H9 (cell line): Measurements from ENCODE around the gene CACNB4. TPM values are rescaled to one million over a fixed set of nuclear protein-coding genes. Genes with fewer than 3 reads are reported as not detected.

Source experiments
- DNase-seq: peaks from one replicate; pipeline ENCODE4 v3.0.0-alpha.2; 2017
- H2AFZ ChIP-seq: one replicate; pipeline ENCODE4 v1.6.1; 2013; ENCODE audit warnings: mild to moderate bottlenecking, low read length, control low read depth, moderate library complexity
- H2AK5ac ChIP-seq: 2 replicates; pipeline ENCODE4 v1.6.1; 2013; ENCODE audit warnings: low read length, control low read depth, mixed read lengths; ENCODE audit not compliant: insufficient read length
- H2BK120ac ChIP-seq: one replicate; pipeline ENCODE4 v1.6.1; 2013; ENCODE audit warnings: low read depth, mild to moderate bottlenecking, low read length, control low read depth, inconsistent platforms; ENCODE audit not compliant: poor library complexity, severe bottlenecking
- H2BK12ac ChIP-seq: 2 replicates; pipeline ENCODE4 v1.6.1; 2013; ENCODE audit warnings: low read length, control low read depth, mixed read lengths, low read depth; ENCODE audit not compliant: insufficient read length
- H2BK15ac ChIP-seq: 2 replicates; pipeline ENCODE4 v1.6.1; 2013; ENCODE audit warnings: low read depth, low read length, control low read depth
- H2BK20ac ChIP-seq: one replicate; pipeline ENCODE4 v1.6.1; 2013; ENCODE audit warnings: low read depth, mild to moderate bottlenecking, low read length, control low read depth, inconsistent platforms; ENCODE audit not compliant: poor library complexity, severe bottlenecking
- H2BK5ac ChIP-seq: 2 replicates; pipeline ENCODE4 v1.6.1; 2013; ENCODE audit warnings: low read length, control low read depth, mixed read lengths; ENCODE audit not compliant: insufficient read length
- H3K14ac ChIP-seq: 2 replicates; pipeline ENCODE4 v1.6.1; 2013; ENCODE audit warnings: low read length, control low read depth; ENCODE audit not compliant: insufficient read depth
- H3K18ac ChIP-seq: 2 replicates; pipeline ENCODE4 v1.6.1; 2013; ENCODE audit warnings: low read depth, mild to moderate bottlenecking, mixed read lengths, low read length, control low read depth; ENCODE audit not compliant: insufficient read length
- H3K23ac ChIP-seq: 2 replicates; pipeline ENCODE4 v1.6.1; 2013; ENCODE audit warnings: low read length, control low read depth, mixed read lengths, low read depth; ENCODE audit not compliant: insufficient read length
- H3K23me2 ChIP-seq: 2 replicates; pipeline ENCODE4 v1.6.1; 2013; ENCODE audit warnings: low read depth, mild to moderate bottlenecking, mixed read lengths, low read length, control low read depth; ENCODE audit not compliant: insufficient read length, poor library complexity, severe bottlenecking
- H3K27ac ChIP-seq: 2 replicates; pipeline ENCODE4 v1.5.1; 2013; ENCODE audit warnings: low read length, control low read depth, mixed read lengths, low read depth; ENCODE audit not compliant: insufficient read length
- H3K27me3 ChIP-seq: 2 replicates; pipeline ENCODE4 v1.6.1; 2013; ENCODE audit warnings: low read length, control low read depth, inconsistent platforms; ENCODE audit not compliant: insufficient read depth
- H3K4ac ChIP-seq: 2 replicates; pipeline ENCODE4 v1.6.1; 2013; ENCODE audit warnings: low read depth, mild to moderate bottlenecking, control low read depth, inconsistent platforms, low read length, moderate library complexity
- H3K4me1 ChIP-seq: 2 replicates; pipeline ENCODE4 v1.6.1; 2013; ENCODE audit warnings: low read length, control low read depth, inconsistent platforms; ENCODE audit not compliant: insufficient read depth
- H3K4me2 ChIP-seq: 2 replicates; pipeline ENCODE4 v1.6.1; 2013; ENCODE audit warnings: low read length, control low read depth, mixed read lengths; ENCODE audit not compliant: insufficient read length, insufficient read depth
- H3K56ac ChIP-seq: 2 replicates; pipeline ENCODE4 v1.6.1; 2013; ENCODE audit warnings: low read depth, mild to moderate bottlenecking, mixed read lengths, low read length, control low read depth; ENCODE audit not compliant: insufficient read length
- H3K79me1 ChIP-seq: 2 replicates; pipeline ENCODE4 v1.6.1; 2013; ENCODE audit warnings: low read depth, mild to moderate bottlenecking, moderate library complexity, low read length, control low read depth, inconsistent platforms; ENCODE audit not compliant: insufficient read depth, poor library complexity, severe bottlenecking
- H3K79me2 ChIP-seq: 2 replicates; pipeline ENCODE4 v1.6.1; 2013; ENCODE audit warnings: low read length, control low read depth, inconsistent platforms; ENCODE audit not compliant: insufficient read depth
- H3K9ac ChIP-seq: 2 replicates; pipeline ENCODE4 v1.6.1; 2013; ENCODE audit warnings: low read length, control low read depth, mixed read lengths; ENCODE audit not compliant: insufficient read length; ENCODE audit errors: extremely low read depth
- H3K9me3 ChIP-seq: one replicate; pipeline ENCODE4 v1.6.1; 2013; ENCODE audit warnings: low read depth, low read length, inconsistent platforms; ENCODE audit not compliant: control insufficient read depth
- H3T11ph ChIP-seq: one replicate; pipeline ENCODE4 v1.6.1; 2013; ENCODE audit warnings: mild to moderate bottlenecking, low read length, control low read depth, inconsistent platforms
- H4K20me1 ChIP-seq: one replicate; pipeline ENCODE4 v1.6.1; 2013; ENCODE audit not compliant: control insufficient read depth, insufficient read length, insufficient read depth
- H4K5ac ChIP-seq: 2 replicates; pipeline ENCODE4 v1.6.1; 2013; ENCODE audit warnings: low read depth, mild to moderate bottlenecking, mixed read lengths, low read length, control low read depth; ENCODE audit not compliant: insufficient read length
- H4K8ac ChIP-seq: replicated peaks from 2 replicates; pipeline ENCODE4 v1.6.1; 2013; ENCODE audit warnings: low read length, control low read depth, mixed read lengths, low read depth; ENCODE audit not compliant: insufficient read length
- H4K91ac ChIP-seq: 2 replicates; pipeline ENCODE4 v1.6.1; 2013; ENCODE audit warnings: low read depth, mild to moderate bottlenecking, moderate library complexity, mixed read lengths, low read length, control low read depth; ENCODE audit not compliant: insufficient read length
- H3K27ac Mint-ChIP-seq, 3 experiments: 2 replicates in 2 of 3; 3 replicates in 1 of 3; pipeline ENCODE4 v1.8.0; 2020 to 2021; ENCODE audit warnings: mixed read lengths in 3 of 3, mild to moderate bottlenecking in 1 of 3, moderate library complexity in 1 of 3
- H3K27me3 Mint-ChIP-seq: 2 replicates; pipeline ENCODE4 v1.8.0; 2021; ENCODE audit warnings: low read depth, mild to moderate bottlenecking, moderate library complexity, mixed read lengths
- H3K36me3 Mint-ChIP-seq, 3 experiments: 2 replicates in 2 of 3; 3 replicates in 1 of 3; pipeline ENCODE4 v1.8.0; 2020 to 2021; ENCODE audit warnings: low read depth in 3 of 3, mixed read lengths in 3 of 3; ENCODE audit not compliant: insufficient read depth in 1 of 3
- H3K4me1 Mint-ChIP-seq, 2 experiments: 2 replicates each; pipeline ENCODE4 v1.8.0; 2020; ENCODE audit warnings: mixed read lengths in 2 of 2
- H3K4me3 Mint-ChIP-seq, 2 experiments: 2 replicates in 1 of 2; 3 replicates in 1 of 2; pipeline ENCODE4 v1.8.0; 2020 to 2021; ENCODE audit warnings: mild to moderate bottlenecking in 2 of 2, mixed read lengths in 2 of 2, moderate library complexity in 1 of 2
- H3K9me3 Mint-ChIP-seq, 2 experiments: 2 replicates in 1 of 2; 3 replicates in 1 of 2; pipeline ENCODE4 v1.8.0; 2020; ENCODE audit warnings: mild to moderate bottlenecking in 2 of 2, mixed read lengths in 2 of 2, moderate library complexity in 1 of 2
- WGBS: extraction: QIAGEN DNeasy Blood & Tissue Kit; methylation state at CpG from one replicate; pipeline ENCODE4 v1.1.7; 2013; ENCODE audit warnings: missing lambda C conversion rate, low lambda C conversion rate, mixed read lengths; ENCODE audit not compliant: insufficient read length; ENCODE audit errors: extremely low coverage; 5-methylcytosine and 5-hydroxymethylcytosine counted together
- total RNA-seq: library from RNA; stranded (reverse); gene quantifications from 2 replicates; pipeline ENCODE4 v1.2.1, GENCODE V29; 2021
- TF ChIP-seq, protein P1 (sequence below): fragments of 200-600 bp; sonication (generic); conservative IDR thresholded peaks from 3 replicates; pipeline ENCODE4 v1.8.0; 2021; ENCODE audit warnings: antibody characterized with exemption, mild to moderate bottlenecking

CACNB4 gene
- total RNA-seq, 1 experiment from 2014 or later = 1.4 TPM

DNA sequence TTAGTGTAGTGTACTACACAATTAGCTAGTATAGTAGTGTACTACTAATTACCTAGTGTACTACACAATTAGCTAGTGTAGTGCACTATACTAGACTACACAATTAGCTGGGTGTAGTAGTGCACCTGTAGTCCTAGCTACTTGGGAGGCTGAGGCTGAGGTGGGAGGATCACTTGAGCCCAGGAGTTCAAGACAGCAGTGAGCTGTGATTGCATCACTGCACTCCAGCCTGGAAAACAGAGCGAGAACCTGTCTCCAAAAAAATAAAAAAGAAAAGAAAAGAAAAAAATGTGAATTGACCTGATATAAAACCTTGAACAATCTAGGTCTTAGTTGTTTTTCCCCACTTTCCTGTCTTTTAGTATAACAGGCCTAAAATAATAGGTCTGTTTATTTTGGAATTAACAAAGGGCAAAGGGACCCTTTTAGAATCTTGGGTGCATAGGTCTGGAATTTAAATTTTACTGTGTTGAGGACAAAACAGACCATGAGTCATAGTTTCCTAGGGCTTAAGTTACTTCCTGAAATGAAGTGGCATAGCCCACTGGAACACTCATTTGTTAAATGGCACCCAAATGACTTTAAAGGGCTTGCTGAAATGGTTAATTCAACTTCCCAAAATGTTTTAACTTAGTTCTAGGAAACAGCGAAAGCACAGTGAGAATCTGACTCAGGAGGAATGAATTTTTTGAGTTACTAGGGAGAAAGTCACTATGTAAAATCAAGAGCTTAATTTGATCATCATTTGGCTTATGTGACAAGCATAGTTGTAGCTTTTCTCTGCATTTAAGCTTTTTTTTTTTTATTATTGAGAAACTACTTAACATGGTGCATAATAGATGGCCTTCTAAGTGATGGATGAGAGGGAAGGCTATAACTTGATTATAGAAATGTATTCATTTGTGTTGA is 219.9 kb downstream of the CACNB4 start:
- H4K8ac ChIP-seq = no peak overlapping the region
- no peak overlapping the region for H3K18ac ChIP-seq
- H3K27me3 ChIP-seq = no peaks in the 10 kb centered on the region
- no peak overlapping the region for H3K27ac Mint-ChIP-seq
- H3K56ac ChIP-seq = no peak overlapping the region
- TF ChIP-seq, protein P1, sequence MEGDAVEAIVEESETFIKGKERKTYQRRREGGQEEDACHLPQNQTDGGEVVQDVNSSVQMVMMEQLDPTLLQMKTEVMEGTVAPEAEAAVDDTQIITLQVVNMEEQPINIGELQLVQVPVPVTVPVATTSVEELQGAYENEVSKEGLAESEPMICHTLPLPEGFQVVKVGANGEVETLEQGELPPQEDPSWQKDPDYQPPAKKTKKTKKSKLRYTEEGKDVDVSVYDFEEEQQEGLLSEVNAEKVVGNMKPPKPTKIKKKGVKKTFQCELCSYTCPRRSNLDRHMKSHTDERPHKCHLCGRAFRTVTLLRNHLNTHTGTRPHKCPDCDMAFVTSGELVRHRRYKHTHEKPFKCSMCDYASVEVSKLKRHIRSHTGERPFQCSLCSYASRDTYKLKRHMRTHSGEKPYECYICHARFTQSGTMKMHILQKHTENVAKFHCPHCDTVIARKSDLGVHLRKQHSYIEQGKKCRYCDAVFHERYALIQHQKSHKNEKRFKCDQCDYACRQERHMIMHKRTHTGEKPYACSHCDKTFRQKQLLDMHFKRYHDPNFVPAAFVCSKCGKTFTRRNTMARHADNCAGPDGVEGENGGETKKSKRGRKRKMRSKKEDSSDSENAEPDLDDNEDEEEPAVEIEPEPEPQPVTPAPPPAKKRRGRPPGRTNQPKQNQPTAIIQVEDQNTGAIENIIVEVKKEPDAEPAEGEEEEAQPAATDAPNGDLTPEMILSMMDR = no peak
- H3K9me3 ChIP-seq = no peaks in the 10 kb centered on the region
- no peaks in the 10 kb centered on the region for H3K23me2 ChIP-seq
- peaks cover 3 to 4% of the 10 kb centered on the region in 2 experiments; a peak in 3 of 4 replicates for H3K4me1 Mint-ChIP-seq
- H3K36me3 Mint-ChIP-seq = peaks cover 0 to 11% (median 5%) of the 10 kb centered on the region in 3 experiments; a peak in 5 of 7 replicates
- WGBS = no CpG with 5 or more reads among the region's 2 CpGs
- H3K9ac ChIP-seq = no peak overlapping the region
- peaks cover 3 to 4% of the 10 kb centered on the region in 2 experiments; a peak in 4 of 5 replicates for H3K9me3 Mint-ChIP-seq
- H3K23ac ChIP-seq = no peak overlapping the region
- no peaks in the 10 kb centered on the region; the same call in 1 of the 2 replicates for H3K4me1 ChIP-seq
- H2BK5ac ChIP-seq = no peak overlapping the region
- H2BK120ac ChIP-seq = no peak overlapping the region
- no peak overlapping the region for H3K4ac ChIP-seq
- H3T11ph ChIP-seq = no peak overlapping the region
- no peaks in the 10 kb centered on the region for H3K79me2 ChIP-seq
- H3K14ac ChIP-seq = no peak overlapping the region
- H2BK12ac ChIP-seq = no peak overlapping the region
- no peak for DNase-seq
- H3K27me3 Mint-ChIP-seq = no peaks in the 10 kb centered on the region
- H3K27ac ChIP-seq = no peak overlapping the region
- H4K91ac ChIP-seq = no peak overlapping the region
- H2AK5ac ChIP-seq = no peak overlapping the region
- H4K5ac ChIP-seq = no peak overlapping the region
- H2BK20ac ChIP-seq = no peak overlapping the region
- H4K20me1 ChIP-seq = no peaks in the 10 kb centered on the region
- no peaks in the 10 kb centered on the region for H3K79me1 ChIP-seq
- H3K4me3 Mint-ChIP-seq = no peak overlapping the region
- H3K4me2 ChIP-seq = no peak overlapping the region
- H2AFZ ChIP-seq = no peak overlapping the region
- H2BK15ac ChIP-seq = no peak overlapping the region
